ENCODE data around the gene HECTD4.

Gene HECTD4

GRCh38 chr12:112327209-112327938, 54.9 kb downstream of the HECTD4 start:
- Mint-ChIP-seq H3K27me3 (no peaks in the 10 kb centered on the region), H3K27ac (no peak overlapping the region), H3K4me1 (peaks cover 25% of the 10 kb centered on the region), H3K36me3 (ENCODE audit: low read depth) (no peaks in the 10 kb centered on the region), H3K9me3 (no peaks in the 10 kb centered on the region), H3K4me3 (no peak overlapping the region)
- DNase-seq (no peak), ATAC-seq (no peak)

- Mint-ChIP-seq H3K9me3 (no peaks in the 10 kb centered on the region), H3K4me1 (peaks cover 21% of the 10 kb centered on the region), H3K4me3 (no peak overlapping the region), H3K27me3 (no peaks in the 10 kb centered on the region), H3K27ac (no peak overlapping the region), H3K36me3 (ENCODE audit: low read depth) (no peaks in the 10 kb centered on the region)
- ATAC-seq (no peak), DNase-seq (no peak)
Observed at GRCh38 chr12:112325622-112326207, 56.5 kb downstream of the HECTD4 start.

GRCh38 chr12:112325157-112325556, 57.1 kb downstream of the HECTD4 start:
- H3K27me3 Mint-ChIP-seq: no peaks in the 10 kb centered on the region
- no peak overlapping the region for H3K27ac Mint-ChIP-seq
- ATAC-seq: no peak
- H3K4me1 Mint-ChIP-seq: peaks cover 21% of the 10 kb centered on the region
- H3K9me3 Mint-ChIP-seq: no peaks in the 10 kb centered on the region
- no peak overlapping the region for H3K4me3 Mint-ChIP-seq
- no peaks in the 10 kb centered on the region for H3K36me3 Mint-ChIP-seq (ENCODE audit: low read depth)
- DNase-seq: no peak

GRCh38 chr12:112322882-112323547, 59.2 kb downstream of the HECTD4 start:
- Mint-ChIP-seq H3K9me3 (no peaks in the 10 kb centered on the region), H3K27me3 (no peaks in the 10 kb centered on the region), H3K4me1 (peaks cover 18% of the 10 kb centered on the region), H3K27ac (no peak overlapping the region), H3K36me3 (ENCODE audit: low read depth) (no peaks in the 10 kb centered on the region), H3K4me3 (no peak overlapping the region)
- ATAC-seq (no peak), DNase-seq (no peak)

GRCh38 chr12:112322441-112322840, 59.8 kb downstream of the HECTD4 start:
- no peak overlapping the region for H3K4me3 Mint-ChIP-seq
- peaks cover 15% of the 10 kb centered on the region for H3K4me1 Mint-ChIP-seq
- ATAC-seq: no peak
- DNase-seq: no peak
- H3K36me3 Mint-ChIP-seq (ENCODE audit: low read depth): no peaks in the 10 kb centered on the region
- no peaks in the 10 kb centered on the region for H3K9me3 Mint-ChIP-seq
- no peaks in the 10 kb centered on the region for H3K27me3 Mint-ChIP-seq
- no peak overlapping the region for H3K27ac Mint-ChIP-seq

- no peaks in the 10 kb centered on the region for H3K36me3 Mint-ChIP-seq (ENCODE audit: low read depth)
- H3K4me3 Mint-ChIP-seq: no peak overlapping the region
- H3K4me1 Mint-ChIP-seq: peaks cover 15% of the 10 kb centered on the region
- DNase-seq: no peak
- no peak for ATAC-seq
- no peak overlapping the region for H3K27ac Mint-ChIP-seq
- no peaks in the 10 kb centered on the region for H3K27me3 Mint-ChIP-seq
- H3K9me3 Mint-ChIP-seq: no peaks in the 10 kb centered on the region
Observed at GRCh38 chr12:112321245-112321644, 61.0 kb downstream of the HECTD4 start.

GRCh38 chr12:112319395-112319794, 62.8 kb downstream of the HECTD4 start:
- H3K36me3 Mint-ChIP-seq (ENCODE audit: low read depth): no peaks in the 10 kb centered on the region
- DNase-seq: no peak
- H3K27ac Mint-ChIP-seq: no peak overlapping the region
- H3K9me3 Mint-ChIP-seq: no peaks in the 10 kb centered on the region
- H3K27me3 Mint-ChIP-seq: no peaks in the 10 kb centered on the region
- H3K4me3 Mint-ChIP-seq: no peak overlapping the region
- peaks cover 11% of the 10 kb centered on the region for H3K4me1 Mint-ChIP-seq
- ATAC-seq: no peak

GRCh38 chr12:112317481-112317880, 64.8 kb downstream of the HECTD4 start:
- Mint-ChIP-seq H3K4me1 (no peaks in the 10 kb centered on the region), H3K36me3 (ENCODE audit: low read depth) (peaks cover 3% of the 10 kb centered on the region), H3K4me3 (no peak overlapping the region), H3K27me3 (no peaks in the 10 kb centered on the region), H3K9me3 (no peaks in the 10 kb centered on the region), H3K27ac (no peak overlapping the region)
- ATAC-seq: no peak
- DNase-seq: no peak

GRCh38 chr12:112314981-112315380, 67.2 kb downstream of the HECTD4 start:
- Mint-ChIP-seq H3K27ac (no peak overlapping the region), H3K4me1 (no peaks in the 10 kb centered on the region), H3K9me3 (no peaks in the 10 kb centered on the region), H3K4me3 (no peak overlapping the region), H3K27me3 (no peaks in the 10 kb centered on the region), H3K36me3 (ENCODE audit: low read depth) (peaks cover 3% of the 10 kb centered on the region)
- no peak for ATAC-seq
- no peak for DNase-seq

GRCh38 chr12:112309797-112310196, 72.4 kb downstream of the HECTD4 start:
- Mint-ChIP-seq H3K4me1 (peaks cover 2% of the 10 kb centered on the region), H3K36me3 (ENCODE audit: low read depth) (peaks cover 14% of the 10 kb centered on the region), H3K27ac (no peak overlapping the region), H3K4me3 (no peak overlapping the region), H3K9me3 (no peaks in the 10 kb centered on the region), H3K27me3 (no peaks in the 10 kb centered on the region)
- ATAC-seq: no peak
- no peak for DNase-seq

- DNase-seq: no peak
- Mint-ChIP-seq H3K9me3 (no peaks in the 10 kb centered on the region), H3K36me3 (ENCODE audit: low read depth) (peaks cover 17% of the 10 kb centered on the region), H3K27me3 (no peaks in the 10 kb centered on the region), H3K4me3 (no peak overlapping the region), H3K4me1 (peaks cover 2% of the 10 kb centered on the region), H3K27ac (no peak overlapping the region)
- ATAC-seq: no peak
Observed at GRCh38 chr12:112308652-112309051, 73.6 kb downstream of the HECTD4 start.

- Mint-ChIP-seq H3K36me3 (ENCODE audit: low read depth) (peaks cover 19% of the 10 kb centered on the region), H3K27ac (no peak overlapping the region), H3K4me1 (peaks cover 7% of the 10 kb centered on the region), H3K27me3 (no peaks in the 10 kb centered on the region), H3K9me3 (no peaks in the 10 kb centered on the region), H3K4me3 (no peak overlapping the region)
- ATAC-seq (no peak), DNase-seq (no peak)
Observed at GRCh38 chr12:112308161-112308560, 74.1 kb downstream of the HECTD4 start.

GRCh38 chr12:112307317-112308011, 74.8 kb downstream of the HECTD4 start:
- Mint-ChIP-seq H3K4me1 (peaks cover 14% of the 10 kb centered on the region), H3K36me3 (ENCODE audit: low read depth) (peaks cover 21% of the 10 kb centered on the region), H3K4me3 (no peak overlapping the region), H3K27ac (no peak overlapping the region), H3K27me3 (no peaks in the 10 kb centered on the region), H3K9me3 (no peaks in the 10 kb centered on the region)
- ATAC-seq (no peak), DNase-seq (no peak)

GRCh38 chr12:112305951-112306350, 76.3 kb downstream of the HECTD4 start:
- peaks cover 14% of the 10 kb centered on the region for H3K4me1 Mint-ChIP-seq
- ATAC-seq (no peak), DNase-seq (no peak)
- peaks cover 25% of the 10 kb centered on the region for H3K36me3 Mint-ChIP-seq (ENCODE audit: low read depth)
- H3K27ac Mint-ChIP-seq: no peak overlapping the region
- no peaks in the 10 kb centered on the region for H3K9me3 Mint-ChIP-seq
- no peak overlapping the region for H3K4me3 Mint-ChIP-seq
- no peaks in the 10 kb centered on the region for H3K27me3 Mint-ChIP-seq

- H3K4me3 Mint-ChIP-seq: no peak overlapping the region
- no peaks in the 10 kb centered on the region for H3K9me3 Mint-ChIP-seq
- ATAC-seq (no peak), DNase-seq (no peak)
- H3K36me3 Mint-ChIP-seq (ENCODE audit: low read depth): peaks cover 25% of the 10 kb centered on the region
- no peak overlapping the region for H3K27ac Mint-ChIP-seq
- peaks cover 12% of the 10 kb centered on the region for H3K4me1 Mint-ChIP-seq
- H3K27me3 Mint-ChIP-seq: no peaks in the 10 kb centered on the region
Observed at GRCh38 chr12:112304436-112304835, 77.8 kb downstream of the HECTD4 start.
